GM12801 (cell line): ENCODE measurements around the gene ATP2B1.

ENCODE experiments used
- TF ChIP-seq, protein P1 (sequence below): IDR thresholded peaks from one replicate; pipeline ENCODE4 v1.5.1; 2011; ENCODE audit warnings: control low read depth; ENCODE audit not compliant: insufficient read length; ENCODE audit errors: extremely low read depth

Gene ATP2B1

DNA sequence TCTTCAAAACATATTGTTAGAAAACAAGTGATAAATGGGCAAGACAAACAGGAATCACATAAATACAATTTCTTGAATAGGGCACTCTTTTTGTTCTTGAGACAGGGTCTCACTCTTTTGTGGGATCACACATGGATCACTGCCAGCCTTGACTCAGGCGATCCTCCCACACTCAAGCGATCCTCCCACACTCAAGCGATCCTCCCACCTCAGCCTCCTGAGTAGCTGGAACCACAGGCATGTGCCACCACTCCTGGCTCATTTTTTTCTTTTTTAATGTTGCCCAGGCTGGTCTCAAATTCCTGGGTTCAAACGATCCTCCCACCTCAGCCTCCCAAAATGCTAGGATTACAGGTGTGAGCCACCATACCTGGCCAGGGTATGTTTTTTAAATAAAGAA, 57.4 kb downstream of the ATP2B1 start:
- TF ChIP-seq, protein P1, sequence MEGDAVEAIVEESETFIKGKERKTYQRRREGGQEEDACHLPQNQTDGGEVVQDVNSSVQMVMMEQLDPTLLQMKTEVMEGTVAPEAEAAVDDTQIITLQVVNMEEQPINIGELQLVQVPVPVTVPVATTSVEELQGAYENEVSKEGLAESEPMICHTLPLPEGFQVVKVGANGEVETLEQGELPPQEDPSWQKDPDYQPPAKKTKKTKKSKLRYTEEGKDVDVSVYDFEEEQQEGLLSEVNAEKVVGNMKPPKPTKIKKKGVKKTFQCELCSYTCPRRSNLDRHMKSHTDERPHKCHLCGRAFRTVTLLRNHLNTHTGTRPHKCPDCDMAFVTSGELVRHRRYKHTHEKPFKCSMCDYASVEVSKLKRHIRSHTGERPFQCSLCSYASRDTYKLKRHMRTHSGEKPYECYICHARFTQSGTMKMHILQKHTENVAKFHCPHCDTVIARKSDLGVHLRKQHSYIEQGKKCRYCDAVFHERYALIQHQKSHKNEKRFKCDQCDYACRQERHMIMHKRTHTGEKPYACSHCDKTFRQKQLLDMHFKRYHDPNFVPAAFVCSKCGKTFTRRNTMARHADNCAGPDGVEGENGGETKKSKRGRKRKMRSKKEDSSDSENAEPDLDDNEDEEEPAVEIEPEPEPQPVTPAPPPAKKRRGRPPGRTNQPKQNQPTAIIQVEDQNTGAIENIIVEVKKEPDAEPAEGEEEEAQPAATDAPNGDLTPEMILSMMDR: no peak

DNA sequence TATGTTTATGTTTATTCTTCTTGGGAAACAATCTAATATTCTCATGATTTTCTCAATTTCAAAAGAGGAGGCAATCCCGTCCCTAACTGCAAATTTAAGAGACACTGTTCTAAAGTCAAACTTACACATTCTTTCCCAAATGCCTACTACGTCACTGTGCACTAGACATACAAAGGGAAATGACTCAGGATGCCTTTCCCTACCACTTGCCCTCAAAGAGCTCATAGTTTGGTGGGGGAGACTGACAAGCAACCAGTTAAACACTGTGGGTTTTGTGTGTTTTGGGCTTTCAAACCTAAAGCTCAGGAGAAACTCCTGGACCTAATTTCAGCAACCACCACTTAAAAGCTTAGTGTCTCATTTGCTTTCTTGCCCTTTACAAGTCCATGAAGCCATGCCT, 58.4 kb downstream of the ATP2B1 start:
- TF ChIP-seq, protein P1: no peak

DNA sequence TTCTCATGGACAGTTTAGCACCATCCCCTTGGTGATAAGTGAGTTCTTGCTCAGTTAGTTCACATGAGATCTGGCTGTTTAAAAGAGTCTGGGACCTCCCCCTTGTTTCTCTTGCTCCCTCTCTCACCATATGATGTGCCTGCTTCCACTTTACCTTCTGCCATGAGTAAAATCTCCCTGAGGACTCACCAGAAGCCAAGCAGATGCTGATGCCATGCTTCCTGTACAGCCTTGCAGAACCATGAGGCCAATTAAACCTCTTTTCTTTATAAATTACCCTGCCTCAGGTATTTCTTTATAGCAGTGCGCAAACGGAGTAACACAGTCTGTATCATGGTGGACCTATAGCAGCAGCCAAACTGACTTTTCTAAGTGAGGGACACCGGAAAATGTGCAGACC, 58.8 kb downstream of the ATP2B1 start:
- TF ChIP-seq, protein P1: no peak

DNA sequence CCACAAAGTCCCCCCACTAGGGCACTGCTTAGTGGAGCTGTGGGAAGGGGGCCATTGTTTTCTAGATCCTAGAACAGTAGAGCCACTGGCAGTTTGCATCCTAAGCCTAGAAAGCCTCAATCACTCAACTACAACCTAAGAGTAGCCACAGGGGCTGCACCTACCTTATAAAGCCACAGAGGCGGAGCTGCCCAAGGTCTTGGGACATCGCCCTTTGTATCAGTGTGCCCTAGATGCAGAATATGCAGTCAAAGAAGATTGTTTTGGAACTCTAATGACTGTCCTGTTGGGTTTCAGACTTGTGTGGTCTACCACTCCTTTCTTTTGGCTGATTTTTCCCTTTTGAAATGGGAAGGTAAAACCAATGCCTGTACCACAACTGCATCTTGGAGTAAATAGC, 59.5 kb downstream of the ATP2B1 start:
- TF ChIP-seq, protein P1: no peak

DNA sequence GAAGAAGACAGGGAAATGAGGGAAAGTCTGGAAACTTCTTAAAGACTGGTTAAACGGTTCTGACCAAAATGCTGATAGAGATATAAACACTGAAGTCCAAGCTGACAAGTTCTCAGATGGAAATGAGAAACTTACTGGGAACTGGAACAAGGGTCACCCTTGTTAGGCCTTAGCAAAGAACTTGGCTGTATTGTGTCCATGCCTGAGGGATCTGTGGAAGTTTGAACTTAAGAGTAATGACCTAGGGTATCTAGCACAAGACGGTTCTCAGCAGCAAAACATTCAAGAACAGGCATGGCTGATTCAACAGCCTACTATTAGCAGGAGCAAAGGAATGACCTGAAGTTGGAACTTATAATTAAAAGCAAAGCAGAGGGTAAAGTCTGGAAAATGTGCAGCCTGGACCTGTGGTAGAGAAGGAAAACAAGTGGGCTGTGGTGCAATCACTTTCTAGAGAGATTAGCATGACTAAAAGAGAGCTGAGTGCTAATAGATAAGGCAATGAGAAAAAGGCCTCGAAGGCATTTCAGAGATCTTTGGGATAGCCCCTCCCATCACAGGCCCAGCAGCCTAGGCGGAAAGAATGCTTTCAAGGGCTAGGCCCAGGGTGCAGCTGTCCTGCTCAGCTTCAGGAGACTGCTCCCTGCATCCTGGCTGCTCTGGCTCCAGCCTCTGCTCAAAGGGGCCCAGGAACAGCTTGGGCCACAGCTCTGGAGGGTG, 60.3 kb downstream of the ATP2B1 start:
- TF ChIP-seq, protein P1: no peak

DNA sequence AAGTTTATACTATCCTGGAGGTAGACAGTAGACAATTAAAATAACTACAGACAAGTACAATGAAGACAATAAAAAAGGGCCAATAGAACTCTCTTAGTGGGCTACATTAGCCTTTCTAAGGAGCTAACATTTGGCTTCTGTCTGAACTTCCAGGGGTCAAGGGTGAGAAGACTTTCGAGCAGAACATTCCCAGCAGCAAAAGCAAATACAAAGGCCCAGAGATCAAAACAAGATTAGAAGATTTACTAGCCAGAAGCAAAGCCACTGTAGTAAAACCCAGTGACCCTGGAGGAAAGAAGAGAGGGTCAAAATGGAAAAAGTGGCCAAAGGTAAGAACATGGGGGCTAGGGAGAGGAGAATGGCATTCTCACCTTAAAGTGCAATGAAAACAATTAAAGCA, 63.2 kb downstream of the ATP2B1 start:
- TF ChIP-seq, protein P1: no peak

DNA sequence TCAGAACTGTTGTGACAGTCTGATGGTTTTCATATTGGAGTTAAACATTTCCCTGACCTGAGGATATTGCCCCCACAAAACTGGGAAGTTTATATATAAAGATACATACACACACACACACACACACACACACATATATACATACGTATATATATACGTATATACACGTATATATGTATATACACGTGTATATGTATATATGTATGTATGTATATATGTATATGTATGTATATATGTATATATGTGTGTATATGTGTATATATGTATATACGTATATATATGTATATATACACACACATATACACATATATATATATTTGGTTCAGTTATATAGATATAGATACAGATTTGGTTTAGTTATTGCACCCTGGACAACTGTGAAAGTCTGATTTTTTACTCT, 65.7 kb downstream of the ATP2B1 start:
- TF ChIP-seq, protein P1: no peak

DNA sequence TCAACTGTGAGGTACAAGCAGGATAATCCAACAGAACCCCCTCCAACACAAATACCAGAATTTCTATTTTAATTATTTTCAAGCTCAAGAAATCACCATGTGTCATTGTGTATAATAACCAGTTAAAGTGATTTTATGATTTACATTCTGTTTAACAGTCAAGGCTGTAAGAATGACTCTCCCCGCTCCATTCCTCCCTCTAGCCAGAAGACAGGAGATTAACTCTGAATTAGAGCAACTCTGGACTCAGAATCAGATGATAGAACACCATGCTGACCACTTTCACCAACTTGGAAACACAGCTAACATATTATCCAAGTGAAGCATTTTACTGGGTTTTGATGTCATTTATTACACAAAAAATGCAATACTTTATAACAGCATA, 71.9 kb downstream of the ATP2B1 start:
- TF ChIP-seq, protein P1: no peak
